K562 (cell line): Measurements from ENCODE around the gene BOC.

Experiments used
- CAMTA2 ChIP-seq: fragments of 250-450 bp; sonication (Bioruptor Pico); conservative IDR thresholded peaks from 2 replicates; pipeline ENCODE4 v1.5.1; 2022
- EP300 ChIP-seq: IDR thresholded peaks from 2 replicates; pipeline ENCODE4 v1.6.1; 2012; ENCODE audit warnings: low read length, improper control_type of control experiment
- FOXM1 ChIP-seq, 2 experiments: fragments of 450-650 bp in 1 of 2; sonication (generic) in 1 of 2; formaldehyde crosslinking in 1 of 2; IDR thresholded peaks; 2 replicates each; pipeline versions ENCODE4 v1.6.1 to v1.9.0; 2017 to 2022; ENCODE audit warnings: low read depth in 2 of 2, mild to moderate bottlenecking in 2 of 2, missing genetic modification reagents in 1 of 2, moderate library complexity in 1 of 2
- HOMEZ ChIP-seq: fragments of 250-450 bp; sonication (Bioruptor Pico); IDR thresholded peaks from 2 replicates; pipeline ENCODE4 v1.4.0; 2020; ENCODE audit warnings: mild to moderate bottlenecking, moderate library complexity
- PRDM10 ChIP-seq: fragments of 450-650 bp; IDR thresholded peaks from 2 replicates; pipeline ENCODE4 v1.6.1; 2018; ENCODE audit not compliant: partially characterized antibody
- ZNF584 ChIP-seq: fragments of 200-800 bp; sonication (Bioruptor generic); IDR thresholded peaks from 2 replicates; pipeline ENCODE4 v1.6.1; 2016; ENCODE audit warnings: low read depth, mild to moderate bottlenecking, missing genetic modification characterization, missing compliant biosample characterization
- TF ChIP-seq, protein P1 (sequence below): fragments of 250-450 bp; sonication (Bioruptor Pico); IDR thresholded peaks from 2 replicates; pipeline ENCODE4 v1.5.0; 2021; ENCODE audit warnings: mild to moderate bottlenecking, borderline replicate concordance

DNA sequence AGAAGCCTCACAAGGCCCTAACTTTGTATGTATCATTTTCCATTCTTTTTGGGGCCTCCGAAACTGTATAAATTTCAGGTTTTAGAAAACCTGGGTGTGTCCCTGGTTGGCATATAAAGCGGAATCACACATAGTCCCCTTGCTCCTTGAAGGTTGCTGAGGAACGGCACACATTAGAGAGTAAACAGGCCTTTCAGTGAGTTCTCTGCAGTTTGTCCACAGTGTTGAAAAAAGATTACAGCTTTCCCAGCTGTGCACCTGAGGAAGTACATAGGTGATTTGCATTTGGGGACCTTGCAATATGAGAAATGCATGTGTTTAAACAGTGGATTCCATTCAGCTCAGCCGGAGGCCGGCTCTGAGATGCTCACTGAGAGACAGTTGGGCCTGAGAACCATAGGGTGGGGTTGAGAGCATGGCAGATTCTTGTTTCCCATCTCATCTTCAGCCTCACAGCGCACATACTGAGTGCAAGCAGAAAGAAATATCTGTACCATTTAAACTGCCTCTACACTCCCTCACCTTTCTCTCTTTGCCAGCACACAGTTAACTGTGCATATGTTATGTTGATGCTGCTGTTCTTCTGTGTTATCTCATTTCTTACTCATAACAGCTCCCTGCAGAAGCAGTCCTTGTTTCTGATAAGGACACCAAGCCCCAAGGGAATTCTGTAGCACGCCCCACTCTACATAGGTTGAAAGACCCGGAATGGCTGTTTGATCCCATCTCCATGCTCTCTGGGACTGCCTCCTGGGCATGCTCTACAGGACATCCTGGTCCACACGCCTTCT, 60.4 kb downstream of the BOC start:
- TF ChIP-seq EP300 (no peak), FOXM1 (IDR thresholded peaks at IDR 0.05; ENCODE audit: low read depth) (no peak), FOXM1 (CRISPR knock-in tag; IDR thresholded peaks at IDR 0.05; ENCODE audit: low read depth) (no peak), PRDM10 (no peak), ZNF584 (CRISPR knock-in tag) (no peak), HOMEZ (CRISPR knock-in tag) (no peak), CAMTA2 (CRISPR knock-in tag) (no peak)
- TF ChIP-seq, protein P1, sequence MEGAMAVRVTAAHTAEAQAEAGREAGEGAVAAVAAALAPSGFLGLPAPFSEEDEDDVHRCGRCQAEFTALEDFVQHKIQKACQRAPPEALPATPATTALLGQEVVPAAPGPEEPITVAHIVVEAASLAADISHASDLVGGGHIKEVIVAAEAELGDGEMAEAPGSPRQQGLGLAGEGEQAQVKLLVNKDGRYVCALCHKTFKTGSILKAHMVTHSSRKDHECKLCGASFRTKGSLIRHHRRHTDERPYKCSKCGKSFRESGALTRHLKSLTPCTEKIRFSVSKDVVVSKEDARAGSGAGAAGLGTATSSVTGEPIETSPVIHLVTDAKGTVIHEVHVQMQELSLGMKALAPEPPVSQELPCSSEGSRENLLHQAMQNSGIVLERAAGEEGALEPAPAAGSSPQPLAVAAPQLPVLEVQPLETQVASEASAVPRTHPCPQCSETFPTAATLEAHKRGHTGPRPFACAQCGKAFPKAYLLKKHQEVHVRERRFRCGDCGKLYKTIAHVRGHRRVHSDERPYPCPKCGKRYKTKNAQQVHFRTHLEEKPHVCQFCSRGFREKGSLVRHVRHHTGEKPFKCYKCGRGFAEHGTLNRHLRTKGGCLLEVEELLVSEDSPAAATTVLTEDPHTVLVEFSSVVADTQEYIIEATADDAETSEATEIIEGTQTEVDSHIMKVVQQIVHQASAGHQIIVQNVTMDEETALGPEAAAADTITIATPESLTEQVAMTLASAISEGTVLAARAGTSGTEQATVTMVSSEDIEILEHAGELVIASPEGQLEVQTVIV (CRISPR knock-in tag), result no peak
